RWPE2 (cell line): Measurements from ENCODE around the gene KRT8.

Experiments used
- ATAC-seq: fragments of 200-7000 bp; cut with Tn5 transposase; 3 replicates; pipeline ENCODE4 v1.9.1; 2021; ENCODE audit warnings: low read depth
- DNase-seq: peaks from one replicate; pipeline ENCODE4 v3.0.0-alpha.2; 2020; ENCODE audit warnings: low spot score
- H3K27ac ChIP-seq: fragments of 450-650 bp; 2 replicates; pipeline ENCODE4 v1.5.1; 2017; ENCODE audit warnings: mild to moderate bottlenecking; ENCODE audit not compliant: poor library complexity, severe bottlenecking
- H3K27me3 ChIP-seq: fragments of 250-450 bp; sonication (Bioruptor Pico); 2 replicates; pipeline ENCODE4 v1.5.1; 2021; ENCODE audit warnings: mild to moderate bottlenecking, moderate library complexity; ENCODE audit not compliant: insufficient read depth, poor library complexity, severe bottlenecking
- H3K36me3 ChIP-seq: fragments of 250-450 bp; sonication (Bioruptor Pico); 2 replicates; pipeline ENCODE4 v1.5.1; 2020; ENCODE audit warnings: low read depth, mild to moderate bottlenecking, moderate library complexity
- H3K4me1 ChIP-seq: fragments of 250-450 bp; sonication (Bioruptor Pico); 2 replicates; pipeline ENCODE4 v1.5.1; 2021; ENCODE audit warnings: mild to moderate bottlenecking, moderate library complexity; ENCODE audit not compliant: insufficient read depth, poor library complexity, severe bottlenecking
- H3K4me3 ChIP-seq: fragments of 250-450 bp; sonication (Bioruptor Pico); 2 replicates; pipeline ENCODE4 v1.5.1; 2021; ENCODE audit warnings: mild to moderate bottlenecking, moderate library complexity; ENCODE audit not compliant: severe bottlenecking
- H3K9me3 ChIP-seq: fragments of 250-450 bp; sonication (Bioruptor Pico); 2 replicates; pipeline ENCODE4 v1.5.1; 2021; ENCODE audit warnings: mild to moderate bottlenecking, moderate library complexity; ENCODE audit not compliant: severe bottlenecking
- TF ChIP-seq, protein P1 (sequence below): fragments of 450-650 bp; IDR thresholded peaks from one replicate; pipeline ENCODE4 v1.5.1; 2017; ENCODE audit warnings: mild to moderate bottlenecking, moderate library complexity; ENCODE audit not compliant: poor library complexity, severe bottlenecking

The KRT8 gene

DNA sequence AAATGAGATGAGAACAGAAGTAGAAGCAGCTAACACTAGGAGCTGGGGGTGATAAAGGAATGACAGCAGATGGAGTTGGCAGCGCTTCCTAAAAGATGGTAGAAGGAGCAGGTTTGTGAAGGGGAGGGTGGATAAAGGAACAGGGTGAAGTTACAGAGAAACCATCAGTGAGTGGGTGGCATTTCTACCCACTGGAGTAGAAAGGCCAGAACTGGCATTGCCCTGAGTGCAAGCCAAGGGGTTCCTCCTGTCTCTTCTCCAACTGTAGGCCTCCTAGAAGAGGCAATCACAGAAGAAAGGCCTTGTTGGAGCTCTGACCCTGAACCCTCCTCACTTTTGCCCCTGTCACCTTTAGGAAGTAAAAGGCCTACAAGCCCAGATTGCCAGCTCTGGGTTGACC lies 46.2 kb upstream of the KRT8 start:
- TF ChIP-seq, protein P1, sequence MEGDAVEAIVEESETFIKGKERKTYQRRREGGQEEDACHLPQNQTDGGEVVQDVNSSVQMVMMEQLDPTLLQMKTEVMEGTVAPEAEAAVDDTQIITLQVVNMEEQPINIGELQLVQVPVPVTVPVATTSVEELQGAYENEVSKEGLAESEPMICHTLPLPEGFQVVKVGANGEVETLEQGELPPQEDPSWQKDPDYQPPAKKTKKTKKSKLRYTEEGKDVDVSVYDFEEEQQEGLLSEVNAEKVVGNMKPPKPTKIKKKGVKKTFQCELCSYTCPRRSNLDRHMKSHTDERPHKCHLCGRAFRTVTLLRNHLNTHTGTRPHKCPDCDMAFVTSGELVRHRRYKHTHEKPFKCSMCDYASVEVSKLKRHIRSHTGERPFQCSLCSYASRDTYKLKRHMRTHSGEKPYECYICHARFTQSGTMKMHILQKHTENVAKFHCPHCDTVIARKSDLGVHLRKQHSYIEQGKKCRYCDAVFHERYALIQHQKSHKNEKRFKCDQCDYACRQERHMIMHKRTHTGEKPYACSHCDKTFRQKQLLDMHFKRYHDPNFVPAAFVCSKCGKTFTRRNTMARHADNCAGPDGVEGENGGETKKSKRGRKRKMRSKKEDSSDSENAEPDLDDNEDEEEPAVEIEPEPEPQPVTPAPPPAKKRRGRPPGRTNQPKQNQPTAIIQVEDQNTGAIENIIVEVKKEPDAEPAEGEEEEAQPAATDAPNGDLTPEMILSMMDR = no peak
- peak overlapping the region; percentile 96 for H3K27ac ChIP-seq

DNA sequence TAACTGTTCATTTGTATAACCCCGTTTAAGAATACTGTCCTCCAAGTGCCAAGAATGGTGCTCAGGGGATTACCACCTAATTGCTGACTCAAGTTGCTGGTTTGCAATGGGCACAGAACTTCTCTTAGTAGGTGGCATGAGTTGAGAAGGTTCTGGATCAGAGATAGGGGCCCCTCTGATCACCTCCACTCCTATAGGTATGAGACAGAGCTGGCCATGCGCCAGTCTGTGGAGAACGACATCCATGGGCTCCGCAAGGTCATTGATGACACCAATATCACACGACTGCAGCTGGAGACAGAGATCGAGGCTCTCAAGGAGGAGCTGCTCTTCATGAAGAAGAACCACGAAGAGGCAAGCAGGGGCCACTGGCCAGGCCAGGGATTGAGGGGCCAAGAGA lies 45.7 kb upstream of the KRT8 start:
- H3K4me3 ChIP-seq = peak overlapping the region; percentile 83
- no peak for DNase-seq
- H3K36me3 ChIP-seq = peaks cover 45% of the 10 kb centered on the region
- no peaks in the 10 kb centered on the region for H3K27me3 ChIP-seq
- H3K9me3 ChIP-seq = no peaks in the 10 kb centered on the region
- H3K27ac ChIP-seq = peak overlapping the region; percentile 96
- ATAC-seq = no peak
- TF ChIP-seq, protein P1 = no peak
- peaks cover 32% of the 10 kb centered on the region for H3K4me1 ChIP-seq

More for the DNA sequence above, 46.2 kb upstream of the KRT8 start:
- no peaks in the 10 kb centered on the region for H3K27me3 ChIP-seq
- no peaks in the 10 kb centered on the region for H3K9me3 ChIP-seq
- H3K4me1 ChIP-seq = peaks cover 27% of the 10 kb centered on the region
- H3K36me3 ChIP-seq = peaks cover 45% of the 10 kb centered on the region
- peak overlapping the region; percentile 83 for H3K4me3 ChIP-seq
- ATAC-seq = no peak
- no peak for DNase-seq

DNA sequence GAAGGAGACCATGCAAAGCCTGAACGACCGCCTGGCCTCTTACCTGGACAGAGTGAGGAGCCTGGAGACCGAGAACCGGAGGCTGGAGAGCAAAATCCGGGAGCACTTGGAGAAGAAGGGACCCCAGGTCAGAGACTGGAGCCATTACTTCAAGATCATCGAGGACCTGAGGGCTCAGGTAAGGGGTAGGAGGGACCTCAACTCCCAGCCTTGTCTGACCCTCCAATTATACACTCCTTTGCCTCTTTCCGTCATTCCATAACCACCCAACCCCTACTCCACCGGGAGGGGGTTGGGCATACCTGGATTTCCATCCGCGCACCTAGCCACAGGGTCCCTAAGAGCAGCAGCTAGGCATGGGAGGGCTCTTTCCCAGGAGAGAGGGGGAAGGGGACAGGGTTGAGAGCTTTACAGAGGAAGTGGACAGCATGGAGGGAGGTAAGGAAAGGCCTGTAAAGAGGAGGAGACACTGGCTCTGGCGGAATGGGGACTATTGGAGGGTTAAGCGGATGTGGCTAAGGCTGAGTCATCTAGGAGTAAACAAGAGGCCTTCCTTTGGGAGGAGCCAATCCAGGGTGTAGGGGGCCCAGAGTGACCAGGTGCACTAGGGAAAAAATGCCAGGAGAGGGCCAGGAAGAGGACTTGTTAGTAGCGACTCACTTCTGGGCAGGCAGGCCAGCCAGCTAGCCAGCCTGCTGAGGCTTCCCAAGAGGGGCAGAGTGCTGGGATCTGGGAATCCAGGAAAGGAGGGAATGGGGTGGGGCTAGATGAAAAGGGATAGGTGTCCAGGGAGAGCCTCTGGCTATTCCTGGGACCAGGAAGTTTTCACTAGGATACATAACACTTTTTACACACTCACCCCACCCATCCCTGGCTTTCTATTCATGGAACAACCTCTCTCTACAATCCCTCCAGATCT lies 44.8 kb upstream of the KRT8 start:
- Histone ChIP-seq H3K9me3 (no peaks in the 10 kb centered on the region), H3K4me3 (peak overlapping the region; percentile 83), H3K36me3 (peaks cover 45% of the 10 kb centered on the region), H3K27me3 (no peaks in the 10 kb centered on the region), H3K27ac (peak overlapping the region; percentile 96), H3K4me1 (peaks cover 37% of the 10 kb centered on the region)
- ATAC-seq (peak; percentile 84), DNase-seq (peak; percentile 93)
- TF ChIP-seq, protein P1 = no peak

DNA sequence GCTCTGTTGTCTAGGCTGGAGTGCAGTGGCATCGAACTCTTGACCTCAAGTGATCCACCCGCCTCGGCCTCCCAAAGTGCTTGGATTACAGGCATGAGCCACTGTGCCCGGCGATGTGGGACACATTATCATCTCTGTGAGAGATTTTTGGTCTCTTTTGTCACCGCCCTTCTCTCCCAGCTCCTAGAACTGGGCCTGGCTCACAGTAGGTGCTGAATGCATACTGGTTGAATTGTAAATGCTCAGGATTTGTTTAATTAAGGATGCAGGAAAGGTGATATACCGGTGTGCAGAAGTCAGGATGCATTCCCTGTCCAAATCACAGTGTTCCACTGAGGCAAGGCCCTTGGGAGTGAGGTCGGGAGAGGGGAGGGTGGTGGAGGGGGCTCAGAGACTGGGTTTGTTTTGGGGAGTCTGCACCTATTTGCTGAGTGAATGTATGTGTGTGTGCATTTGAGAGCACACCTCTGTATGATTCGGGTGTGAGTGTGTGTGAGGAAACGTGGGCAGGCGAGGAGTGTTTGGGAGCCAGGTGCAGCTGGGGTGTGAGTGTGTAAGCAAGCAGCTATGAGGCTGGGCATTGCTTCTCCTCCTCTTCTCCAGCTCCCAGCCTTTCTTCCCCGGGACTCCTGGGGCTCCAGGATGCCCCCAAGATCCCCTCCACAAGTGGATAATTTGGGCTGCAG lies 43.0 kb upstream of the KRT8 start:
- Histone ChIP-seq H3K4me1 (peaks cover 37% of the 10 kb centered on the region), H3K27ac (peak overlapping the region; percentile 96), H3K9me3 (no peaks in the 10 kb centered on the region), H3K27me3 (no peaks in the 10 kb centered on the region), H3K36me3 (peaks cover 39% of the 10 kb centered on the region), H3K4me3 (no peak overlapping the region)
- ATAC-seq = no peak
- TF ChIP-seq, protein P1 = no peak
- DNase-seq = no peak
